ENCODE data around the gene MSLN. TPM values are rescaled to one million over a fixed set of nuclear protein-coding genes. Genes with fewer than 3 reads are reported as not detected.

The MSLN gene
- total RNA-seq, 6 donors from 2014 or later, result 47.8 to 275 (median 121) TPM

DNA sequence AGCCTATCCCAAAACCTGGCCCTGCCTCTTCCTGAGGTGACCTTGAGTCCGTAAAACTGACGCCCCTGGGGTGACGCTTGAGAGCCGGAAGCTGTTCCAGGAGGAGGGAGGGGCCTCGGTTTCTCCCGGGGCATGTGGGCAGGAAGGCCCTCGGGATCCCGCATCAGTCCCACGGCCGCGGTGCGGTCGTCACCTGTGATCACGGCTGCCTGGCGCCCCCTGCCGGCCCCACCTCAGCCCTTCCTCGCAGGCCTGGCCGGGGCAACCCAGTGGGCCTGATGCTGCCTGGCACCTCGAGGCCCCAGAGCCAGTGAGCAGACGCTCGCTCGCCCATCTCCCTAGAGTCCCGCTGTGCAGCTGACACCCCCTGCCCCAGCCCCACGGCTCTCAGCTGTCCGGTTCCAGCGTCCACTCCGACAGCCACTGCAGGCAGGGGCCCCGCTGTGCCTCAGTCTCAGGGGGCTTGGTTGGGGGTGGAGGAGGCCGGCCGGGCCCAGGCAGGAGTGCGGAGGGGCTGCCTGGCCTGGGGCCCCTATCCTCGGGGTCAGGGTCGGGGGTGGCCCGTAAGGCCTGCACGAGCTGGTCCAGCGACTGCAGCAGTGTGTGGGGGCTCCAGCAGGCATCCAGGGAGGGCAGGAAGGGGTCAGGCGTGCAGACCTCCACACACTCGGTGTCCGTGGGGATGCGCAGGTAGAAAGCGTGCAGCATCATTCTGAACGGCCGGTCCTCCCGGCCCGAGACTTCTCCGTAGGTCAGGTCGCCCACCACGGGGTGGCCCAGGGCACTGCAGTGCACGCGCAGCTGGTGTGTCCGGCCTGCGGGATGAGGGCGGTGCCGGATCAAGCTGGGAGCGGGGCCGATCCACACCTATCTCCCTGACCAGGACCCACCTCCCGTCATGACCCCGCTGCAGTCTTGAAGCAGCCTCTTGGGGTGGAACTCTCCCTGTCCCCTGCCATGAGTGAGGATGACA, 25.3 kb downstream of the MSLN start:
- Histone ChIP-seq H3K36me3 (peaks cover 0 to 18% (median 8%) of the 10 kb centered on the region in 4 donors), H3K4me3 (no peak overlapping the region), H3K9me3 (no peaks in the 10 kb centered on the region), H3K4me1 (peaks cover 17 to 48% (median 24%) of the 10 kb centered on the region in 4 donors), H3K27me3 (no peaks in the 10 kb centered on the region), H3K27ac (no peak overlapping the region)
- WGBS, 2 donors, result 66% methylated on average over 35 to 58 of the region's 58 CpGs
- ATAC-seq (ENCODE audit: low FRiP score in 2 of 2) (peak in 1 of 2 donors; percentile 34), DNase-seq (peak; percentile 70 to 97)
- TF ChIP-seq POLR2A (IDR thresholded peaks at IDR 0.05), result peak in 1 of 4 donors; percentile 8
- TF ChIP-seq EP300 (IDR thresholded peaks at IDR 0.05), result no peak
- no peak for TF ChIP-seq POLR2AphosphoS5 (IDR thresholded peaks at IDR 0.05)
- TF ChIP-seq, protein P1, sequence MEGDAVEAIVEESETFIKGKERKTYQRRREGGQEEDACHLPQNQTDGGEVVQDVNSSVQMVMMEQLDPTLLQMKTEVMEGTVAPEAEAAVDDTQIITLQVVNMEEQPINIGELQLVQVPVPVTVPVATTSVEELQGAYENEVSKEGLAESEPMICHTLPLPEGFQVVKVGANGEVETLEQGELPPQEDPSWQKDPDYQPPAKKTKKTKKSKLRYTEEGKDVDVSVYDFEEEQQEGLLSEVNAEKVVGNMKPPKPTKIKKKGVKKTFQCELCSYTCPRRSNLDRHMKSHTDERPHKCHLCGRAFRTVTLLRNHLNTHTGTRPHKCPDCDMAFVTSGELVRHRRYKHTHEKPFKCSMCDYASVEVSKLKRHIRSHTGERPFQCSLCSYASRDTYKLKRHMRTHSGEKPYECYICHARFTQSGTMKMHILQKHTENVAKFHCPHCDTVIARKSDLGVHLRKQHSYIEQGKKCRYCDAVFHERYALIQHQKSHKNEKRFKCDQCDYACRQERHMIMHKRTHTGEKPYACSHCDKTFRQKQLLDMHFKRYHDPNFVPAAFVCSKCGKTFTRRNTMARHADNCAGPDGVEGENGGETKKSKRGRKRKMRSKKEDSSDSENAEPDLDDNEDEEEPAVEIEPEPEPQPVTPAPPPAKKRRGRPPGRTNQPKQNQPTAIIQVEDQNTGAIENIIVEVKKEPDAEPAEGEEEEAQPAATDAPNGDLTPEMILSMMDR (IDR thresholded peaks at IDR 0.05), result peak; percentile 69 to 90 (median 85)

DNA sequence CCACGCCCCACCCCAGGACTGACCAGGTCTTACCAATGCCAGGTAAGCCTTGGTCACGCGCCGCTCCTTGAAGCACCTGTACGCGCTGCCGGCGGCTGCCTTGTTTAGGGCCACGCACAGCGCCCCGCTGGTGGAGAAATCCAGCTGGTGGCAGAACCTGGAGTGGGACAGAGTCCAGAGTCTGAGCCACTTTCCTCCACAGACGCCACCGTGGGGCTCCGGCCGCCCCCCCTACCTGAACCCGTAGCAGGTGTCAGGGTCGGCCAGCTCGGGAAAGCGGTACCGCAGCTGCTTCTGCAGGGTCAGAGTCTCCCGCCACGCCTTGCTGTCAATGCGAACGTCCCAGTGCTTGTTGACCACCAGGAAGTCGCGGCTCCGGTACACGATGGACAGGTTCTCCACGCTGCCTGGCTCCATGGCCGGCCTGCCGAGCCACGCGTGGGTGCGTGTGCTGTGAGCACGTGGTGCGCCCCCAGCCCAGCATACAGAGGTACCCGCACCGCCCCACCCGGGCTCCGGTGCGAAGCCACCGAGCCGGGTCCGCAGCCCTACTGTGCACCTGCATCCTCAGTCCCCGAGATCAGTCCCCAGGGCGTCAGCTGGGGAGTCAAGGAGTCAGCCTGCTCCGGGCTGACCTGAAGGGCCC, 26.9 kb downstream of the MSLN start:
- ATAC-seq (ENCODE audit: low FRiP score in 2 of 2), result no peak
- H3K36me3 ChIP-seq, result peaks cover 0 to 21% (median 8%) of the 10 kb centered on the region in 4 donors
- peaks cover 17 to 48% (median 24%) of the 10 kb centered on the region in 4 donors for H3K4me1 ChIP-seq
- peak overlapping the region; percentile 93 to 100 (median 100) for H3K4me3 ChIP-seq
- 52 to 100% methylated on average over 1 to 17 of the region's 47 CpGs for WGBS, 2 donors
- H3K9me3 ChIP-seq, result no peaks in the 10 kb centered on the region
- H3K27ac ChIP-seq, result peak overlapping the region; percentile 65 to 89 (median 78)
- DNase-seq, result peak in 1 of 2 donors; percentile 84
- H3K27me3 ChIP-seq, result no peaks in the 10 kb centered on the region
- TF ChIP-seq POLR2AphosphoS5 (IDR thresholded peaks at IDR 0.05) (no peak), POLR2A (IDR thresholded peaks at IDR 0.05) (no peak), EP300 (IDR thresholded peaks at IDR 0.05) (no peak)
- TF ChIP-seq, protein P1 (IDR thresholded peaks at IDR 0.05), result no peak

DNA sequence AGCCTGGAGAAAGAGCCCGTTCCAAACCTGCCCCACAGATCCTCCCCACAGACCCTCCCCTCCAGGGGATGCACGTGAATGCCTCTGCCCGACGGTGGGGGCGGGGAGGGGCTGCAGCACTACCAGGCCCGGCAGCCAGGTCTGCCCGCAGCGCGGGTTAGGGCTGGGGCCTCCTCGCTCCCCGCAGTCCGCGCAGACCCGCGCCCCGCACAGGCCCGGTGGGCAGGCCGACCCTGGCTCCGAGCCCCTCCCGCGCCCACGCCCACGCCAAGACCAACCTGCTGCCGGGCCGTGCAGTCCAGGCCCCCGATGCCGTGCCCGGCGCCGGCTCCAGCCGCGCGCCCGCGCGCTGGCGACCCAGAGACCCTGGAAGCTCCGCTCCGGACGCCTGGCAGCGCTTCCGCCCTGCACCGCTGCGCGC, 27.5 kb downstream of the MSLN start, which contains the start of gene RPUSD1:
TSS of gene RPUSD1 (minus strand) at position 404 of the 421 bp plus-strand sequence. CDS start 644 bp downstream, outside the sequence.
- TF ChIP-seq, protein P1 (IDR thresholded peaks at IDR 0.05), result peak in 3 of 6 experiments; percentile 20 to 63 (median 33)
- TF ChIP-seq EP300 (IDR thresholded peaks at IDR 0.05) (no peak), POLR2AphosphoS5 (IDR thresholded peaks at IDR 0.05) (no peak), POLR2A (IDR thresholded peaks at IDR 0.05) (peak in 1 of 4 donors; percentile 67)
- DNase-seq, result no peak
- Histone ChIP-seq H3K4me1 (peaks cover 17 to 47% (median 24%) of the 10 kb centered on the region in 4 donors), H3K27ac (peak within 1 kb of the TSS; percentile 65 to 89 (median 78)), H3K4me3 (peak within 1 kb of the TSS; percentile 93 to 100 (median 100)), H3K9me3 (no peaks in the 10 kb centered on the region), H3K36me3 (peaks cover 0 to 22% (median 8%) of the 10 kb centered on the region in 4 donors), H3K27me3 (no peaks in the 10 kb centered on the region)
- no peak for ATAC-seq (ENCODE audit: low FRiP score in 2 of 2)
- WGBS, 2 donors, result 0 to 2% methylated on average over 13 to 14 of the region's 45 CpGs

DNA sequence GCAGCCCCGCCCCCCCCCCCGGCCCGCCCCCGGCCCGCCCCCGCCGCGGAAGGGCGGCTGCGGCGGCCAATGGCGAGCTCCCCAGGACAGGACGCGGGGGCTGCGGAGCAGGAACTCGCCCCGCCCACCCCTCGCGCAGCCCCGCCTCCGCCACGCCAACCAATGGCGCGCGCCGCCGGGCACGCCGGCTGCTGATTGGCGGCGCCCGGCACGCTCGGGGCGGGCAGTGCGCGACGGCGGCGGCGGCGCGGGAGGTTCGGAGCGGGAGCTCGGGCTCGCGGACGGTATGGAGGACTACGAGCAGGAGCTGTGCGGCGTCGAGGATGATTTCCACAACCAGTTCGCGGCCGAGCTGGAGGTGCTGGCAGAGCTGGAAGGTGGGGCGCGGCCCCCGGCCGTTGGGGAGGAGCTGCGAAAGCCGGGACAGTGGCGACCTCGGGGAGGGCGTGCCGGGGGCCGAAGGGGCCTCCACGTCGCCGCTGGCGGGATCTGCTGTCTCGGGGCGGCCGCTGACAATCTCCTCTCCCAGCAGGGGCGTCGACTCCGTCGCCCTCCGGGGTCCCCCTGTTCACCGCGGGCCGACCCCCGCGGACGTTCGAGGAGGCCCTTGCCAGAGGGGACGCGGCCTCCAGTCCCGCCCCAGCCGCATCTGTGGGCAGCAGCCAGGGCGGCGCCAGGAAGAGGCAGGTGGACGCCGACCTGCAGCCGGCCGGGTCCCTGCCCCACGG, 28.0 kb downstream of the MSLN start, which contains the start of gene CHTF18:
TSS of gene CHTF18 (plus strand) at position 222 of the 728 bp plus-strand sequence. CDS start at position 287, 65 bp downstream.
- peaks cover 0 to 26% (median 11%) of the 10 kb centered on the region in 4 donors for H3K36me3 ChIP-seq
- peak within 1 kb of the TSS; percentile 93 to 100 (median 100) for H3K4me3 ChIP-seq
- H3K4me1 ChIP-seq, result peaks cover 17 to 41% (median 22%) of the 10 kb centered on the region in 4 donors
- DNase-seq, result peak; percentile 89 to 99
- ATAC-seq (ENCODE audit: low FRiP score in 2 of 2), result peak; percentile 90 to 96
- TF ChIP-seq POLR2AphosphoS5 (IDR thresholded peaks at IDR 0.05) (no peak), EP300 (IDR thresholded peaks at IDR 0.05) (no peak), POLR2A (IDR thresholded peaks at IDR 0.05) (no peak)
- TF ChIP-seq, protein P1 (IDR thresholded peaks at IDR 0.05), result no peak
- 0% methylated on average over 5 to 18 of the region's 97 CpGs for WGBS, 2 donors
- H3K27ac ChIP-seq, result peak within 1 kb of the TSS; percentile 65 to 89 (median 78)
- H3K27me3 ChIP-seq, result no peaks in the 10 kb centered on the region
- H3K9me3 ChIP-seq, result no peaks in the 10 kb centered on the region

Data from upper lobe of left lung (tissue), 6 donors.